Stimulated activated CD4-positive, alpha-beta T cell treated with anti-CD3 and anti-CD28 coated beads, Interleukin-2, amount 100 ng/mL, for 24 hours (primary cell): ENCODE data around the gene HIRA.

Experiments used
- DNase-seq, 2 donors: peaks; one replicate each; pipeline ENCODE4 v3.0.0-alpha.2; 2020

Gene HIRA

DNA sequence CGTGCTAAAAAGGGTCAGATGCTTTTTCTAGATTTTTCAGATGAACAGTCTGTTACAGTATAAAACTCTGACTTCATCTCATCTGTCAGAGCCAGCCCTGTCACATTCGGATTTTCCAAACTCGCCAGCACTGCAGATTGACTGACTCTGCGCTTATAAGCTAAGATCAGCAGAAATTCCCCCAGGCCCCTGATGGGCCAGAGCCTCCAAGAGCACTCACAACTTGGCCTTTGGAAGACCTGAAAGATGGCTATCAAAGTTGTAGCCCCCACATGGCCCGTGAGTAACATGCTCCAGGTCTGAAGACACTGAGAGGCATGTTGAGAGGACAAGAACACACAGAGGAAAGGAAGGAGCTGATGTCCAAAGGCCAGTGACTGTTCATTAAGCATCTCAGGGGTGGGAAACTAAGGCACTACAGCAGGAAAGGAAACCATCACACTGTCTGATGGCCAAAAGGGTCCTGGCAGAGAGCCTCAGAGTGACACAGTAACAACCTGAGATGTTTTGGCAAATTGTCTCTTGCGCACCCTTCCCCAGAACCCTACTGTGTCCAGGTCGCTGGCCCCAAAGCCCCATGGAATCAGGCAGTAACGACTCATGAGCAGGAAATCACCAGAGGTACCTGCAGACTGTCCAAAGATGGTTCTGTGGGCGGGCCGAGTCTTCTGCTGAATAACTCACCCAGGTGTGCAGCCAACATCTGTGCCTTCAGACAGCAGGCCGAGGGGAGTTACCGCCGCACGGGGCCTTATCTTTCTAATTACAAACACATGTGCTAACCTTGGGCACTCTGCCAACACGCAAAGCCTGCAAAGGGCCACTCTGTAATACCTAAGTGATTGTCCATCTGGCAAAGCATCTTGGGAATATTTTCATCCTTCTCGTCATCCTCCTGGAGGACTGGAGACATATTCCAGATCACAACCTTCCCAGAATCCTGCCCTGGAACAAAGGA is 23.6 kb downstream of the HIRA start:
- no peak for DNase-seq

DNA sequence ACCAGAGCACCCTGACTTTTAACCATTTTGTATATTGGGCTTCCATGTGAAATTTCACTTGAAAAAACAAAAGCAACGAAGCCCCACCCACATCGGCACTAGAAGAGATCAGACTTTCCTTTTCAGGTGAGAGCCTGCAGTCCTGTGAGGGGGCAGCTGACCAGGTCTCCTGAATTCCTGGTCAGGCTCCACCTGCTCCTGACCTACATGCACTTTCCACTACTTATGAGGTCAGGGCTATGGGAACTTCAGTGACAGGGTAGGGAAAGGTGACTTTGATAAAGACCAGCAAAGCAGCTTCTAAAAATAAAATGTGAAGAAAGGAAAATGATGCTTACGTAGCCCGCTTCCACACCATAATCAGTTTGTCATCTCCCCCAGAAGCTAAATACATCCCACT is 24.7 kb downstream of the HIRA start:
- DNase-seq = no peak

DNA sequence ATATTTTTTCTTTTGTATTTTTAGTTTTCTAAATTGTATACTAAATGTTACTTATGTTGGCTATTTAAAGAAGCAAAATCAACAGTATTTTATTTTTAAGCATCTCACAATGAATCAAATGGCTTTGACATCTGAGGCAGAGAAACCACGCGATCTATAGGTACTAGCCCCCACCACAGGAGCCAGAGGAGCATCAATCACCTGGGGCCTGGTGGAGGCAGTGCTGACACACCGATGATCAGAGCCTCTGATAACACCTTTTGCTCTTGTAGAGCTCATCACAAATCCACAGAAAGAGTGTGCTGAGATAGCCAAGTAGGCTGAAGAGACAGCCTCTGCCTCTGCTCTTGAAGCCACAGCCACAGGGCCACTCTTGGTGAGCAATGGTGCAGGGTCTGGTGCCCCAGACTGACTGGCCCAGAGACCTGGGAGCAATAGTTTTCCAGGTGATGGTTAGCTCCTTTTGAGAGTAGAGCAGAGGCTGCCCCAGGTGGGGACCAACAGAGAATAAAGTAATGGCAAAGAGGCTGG is 25.2 kb downstream of the HIRA start:
- no peak for DNase-seq

DNA sequence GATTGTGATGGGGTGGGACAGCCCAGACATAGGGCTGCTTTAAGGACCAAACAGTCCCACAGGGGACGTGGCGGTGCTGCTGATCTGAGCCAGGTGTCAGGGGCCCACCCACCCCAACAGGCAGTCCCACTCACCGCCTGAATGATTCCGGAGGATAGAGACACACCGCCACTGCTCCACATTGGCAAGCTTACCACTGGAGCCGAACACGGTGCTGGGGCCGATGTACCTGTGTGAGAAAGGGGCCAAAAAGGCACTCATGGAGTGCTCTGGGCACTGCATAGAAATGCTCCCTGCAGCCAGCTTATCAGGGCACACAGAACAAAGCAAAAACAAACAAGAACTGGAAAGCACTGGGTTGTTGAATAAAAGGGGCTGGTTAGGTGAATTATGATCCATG is 25.9 kb downstream of the HIRA start:
- no peak for DNase-seq

DNA sequence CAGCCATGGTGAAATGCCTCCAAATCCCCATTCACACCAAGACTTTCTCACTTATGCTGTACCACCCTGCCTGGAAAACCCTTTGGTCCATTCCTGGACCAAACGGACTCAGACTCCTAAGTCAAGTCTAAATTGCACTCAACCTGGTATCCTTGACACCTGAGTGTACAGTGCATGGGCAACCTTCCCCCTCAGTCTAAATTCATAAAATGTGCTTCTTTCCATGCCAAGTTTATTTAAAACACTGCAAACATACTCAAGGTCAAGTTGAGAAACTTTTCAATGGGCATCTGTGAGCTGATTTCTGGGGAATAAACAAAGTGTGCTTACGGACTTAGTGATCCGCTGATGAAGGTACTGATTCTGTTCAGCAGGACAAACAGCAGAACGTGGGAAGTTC is 26.4 kb downstream of the HIRA start:
- no peak for DNase-seq

DNA sequence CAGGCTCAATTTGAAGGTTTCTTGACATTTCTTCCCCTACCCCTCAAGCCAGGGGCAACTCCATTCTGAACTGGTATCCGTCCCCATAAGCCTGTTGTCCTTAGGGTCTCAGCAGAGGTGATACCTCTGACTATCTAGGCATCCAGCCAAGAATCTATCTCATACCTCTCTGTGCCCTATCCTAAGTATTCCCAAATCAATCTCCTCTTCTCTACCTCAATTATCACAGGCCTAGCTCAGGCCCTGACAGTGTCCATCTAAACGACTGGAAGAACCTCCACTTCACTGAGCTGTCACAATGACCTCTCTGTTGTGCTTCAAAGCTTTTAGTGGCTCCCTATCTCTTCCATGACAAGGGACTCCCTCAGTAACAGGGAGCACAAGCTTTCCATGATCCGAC is 26.9 kb downstream of the HIRA start:
- DNase-seq = no peak

DNA sequence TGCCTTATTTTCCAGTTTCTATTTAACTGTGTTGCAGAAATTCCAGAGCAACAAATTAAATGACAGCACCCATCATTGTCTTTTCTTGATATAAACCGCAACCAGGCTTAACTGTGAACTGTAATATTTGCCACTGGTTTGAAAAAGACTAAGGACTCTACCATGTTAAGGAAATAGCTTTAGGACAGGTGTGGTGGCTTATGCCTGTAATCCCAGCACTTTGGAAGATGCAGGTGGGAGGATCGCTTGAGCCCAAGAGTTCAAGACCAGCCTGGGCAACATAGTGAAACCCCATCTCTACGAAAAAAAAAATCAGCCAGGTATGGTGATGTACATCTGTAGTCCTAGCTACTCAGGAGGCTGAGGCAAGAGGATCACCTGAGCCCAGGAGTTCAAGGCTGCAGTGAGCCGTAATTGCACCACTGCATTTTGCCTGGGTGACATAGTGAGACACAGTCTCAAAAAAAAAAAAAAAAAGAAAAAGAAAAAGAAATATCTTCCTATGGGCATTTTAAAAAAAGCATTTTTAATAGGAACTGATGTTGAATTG is 28.8 kb downstream of the HIRA start:
- no peak for DNase-seq

DNA sequence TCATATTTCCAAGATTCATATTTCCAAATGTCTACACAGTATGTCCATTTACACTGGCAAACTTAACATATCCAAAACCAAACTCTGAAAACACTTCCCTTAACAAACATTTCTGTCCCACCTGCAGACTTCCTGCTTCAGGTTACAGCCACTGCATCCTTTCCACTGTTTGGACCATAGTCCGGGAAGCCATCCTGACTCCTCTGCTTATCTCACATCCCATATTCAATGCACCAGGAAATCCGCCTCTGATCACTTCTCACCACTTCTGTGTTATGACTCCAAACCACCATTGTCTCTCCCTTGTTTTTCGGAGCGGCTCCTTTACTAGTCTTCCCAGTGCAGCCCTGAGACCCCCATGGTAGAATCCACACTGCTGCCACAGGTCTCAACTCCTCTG is 30.1 kb downstream of the HIRA start:
- no peak for DNase-seq

DNA sequence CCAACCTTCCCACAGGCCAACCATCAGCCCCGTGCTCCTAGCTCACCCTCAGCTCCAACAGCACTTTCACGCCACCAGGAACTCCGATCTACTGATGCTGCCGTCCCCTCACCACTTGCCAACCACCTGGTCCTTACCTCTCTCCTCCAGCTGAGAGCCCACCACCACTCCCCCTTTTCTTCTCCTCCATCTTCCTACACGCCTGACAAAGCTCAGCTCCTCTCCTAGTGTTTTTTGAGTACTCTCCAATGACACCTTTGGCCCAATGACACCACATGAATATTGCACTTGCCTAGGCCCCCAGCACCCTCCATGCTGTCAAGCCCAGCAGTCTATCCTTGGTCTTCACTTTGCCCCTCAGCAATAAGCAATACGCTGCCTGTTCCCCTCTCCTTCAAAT is 30.7 kb downstream of the HIRA start:
- DNase-seq = no peak

DNA sequence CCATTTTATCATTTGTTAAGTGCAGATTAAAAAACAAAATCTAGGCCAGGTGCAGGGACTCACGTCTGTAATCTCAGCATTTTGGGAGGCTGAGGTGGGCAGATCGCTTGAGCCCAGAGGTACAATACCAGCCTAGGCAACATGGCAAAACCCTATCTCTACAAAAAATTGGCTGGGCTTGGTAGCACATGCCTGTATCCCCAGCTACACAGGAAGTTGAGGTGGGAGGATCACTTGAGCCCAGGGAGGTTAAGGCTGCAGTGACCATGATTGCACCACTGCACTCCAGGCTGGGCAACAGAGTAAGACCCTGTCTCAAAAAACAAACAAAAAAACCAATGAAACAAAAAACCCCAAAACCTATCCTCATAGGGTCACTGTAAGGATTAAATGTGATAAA is 32.9 kb downstream of the HIRA start:
- DNase-seq = no peak

DNA sequence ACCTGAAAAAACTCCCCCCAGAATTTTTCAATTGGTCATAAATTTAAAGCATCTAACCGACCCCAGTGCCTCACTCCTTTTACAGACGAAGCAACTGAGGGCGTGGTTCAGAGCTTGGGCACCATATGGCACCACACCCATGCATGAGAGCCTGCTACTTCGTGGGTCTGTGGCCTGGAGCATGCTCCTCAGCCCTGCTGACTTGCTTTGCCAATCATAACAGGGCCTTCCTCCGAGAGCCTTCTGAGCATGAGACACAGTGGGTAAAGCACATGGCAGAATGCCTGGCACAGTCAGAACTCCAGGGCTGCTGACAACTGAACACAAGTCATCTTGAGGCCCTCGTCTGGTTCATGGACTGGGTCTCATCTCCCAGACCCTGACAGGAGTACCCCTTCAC is 33.3 kb downstream of the HIRA start:
- no peak for DNase-seq

DNA sequence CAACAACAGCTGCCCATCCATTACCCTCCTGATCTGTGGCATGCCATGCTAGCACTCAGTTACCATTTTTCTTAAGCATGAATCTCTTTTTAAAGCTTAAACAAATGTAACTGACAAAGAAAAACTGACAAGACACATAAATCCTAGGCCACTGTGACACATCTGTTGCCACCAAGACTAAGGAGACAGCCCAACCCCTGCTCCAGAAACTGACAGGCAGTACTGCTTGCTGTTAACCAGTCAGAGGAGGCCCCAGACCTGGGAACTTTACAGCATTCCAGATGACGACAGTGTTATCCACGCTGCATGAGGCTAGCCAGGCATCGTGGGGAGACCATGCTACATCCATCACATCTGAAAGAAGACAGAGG is 33.8 kb downstream of the HIRA start:
- no peak for DNase-seq

DNA sequence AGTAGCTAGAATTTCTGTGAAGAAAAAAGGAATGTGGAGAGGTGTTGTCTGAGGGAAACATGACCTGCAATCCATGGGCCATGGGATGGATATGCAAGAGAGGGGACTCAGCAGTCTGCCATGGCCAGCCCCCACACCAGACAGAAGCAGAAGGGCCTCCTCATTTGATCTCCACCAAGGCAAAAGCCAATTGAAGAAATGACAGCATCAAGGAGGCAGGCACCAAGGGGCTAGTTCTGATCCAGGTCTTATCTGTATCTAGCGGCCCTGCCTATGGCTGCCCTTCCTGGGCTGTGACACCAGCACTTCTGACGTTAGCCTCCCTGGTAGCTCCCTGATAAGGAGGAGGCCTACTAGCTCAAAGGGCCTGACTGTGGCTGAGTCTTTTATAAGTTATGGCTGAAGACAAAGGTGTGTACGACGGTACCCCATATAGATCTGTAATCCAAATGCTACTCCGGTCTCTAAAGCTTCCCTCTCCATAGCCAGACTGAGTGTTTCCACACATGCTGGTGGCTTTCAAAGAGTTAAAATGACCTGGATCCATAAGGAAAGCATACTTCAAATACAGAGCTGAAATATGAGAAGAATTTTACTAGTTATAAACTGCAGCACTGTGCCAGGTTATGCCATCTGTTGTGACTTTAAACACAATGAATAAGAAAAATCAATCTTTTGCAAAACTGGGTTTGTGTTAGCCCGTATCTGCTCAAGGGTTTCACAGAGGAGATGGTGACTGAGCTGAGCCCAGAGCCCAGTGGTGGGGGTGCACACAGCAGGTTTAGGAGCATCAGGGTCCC is 34.4 kb downstream of the HIRA start:
- no peak for DNase-seq

DNA sequence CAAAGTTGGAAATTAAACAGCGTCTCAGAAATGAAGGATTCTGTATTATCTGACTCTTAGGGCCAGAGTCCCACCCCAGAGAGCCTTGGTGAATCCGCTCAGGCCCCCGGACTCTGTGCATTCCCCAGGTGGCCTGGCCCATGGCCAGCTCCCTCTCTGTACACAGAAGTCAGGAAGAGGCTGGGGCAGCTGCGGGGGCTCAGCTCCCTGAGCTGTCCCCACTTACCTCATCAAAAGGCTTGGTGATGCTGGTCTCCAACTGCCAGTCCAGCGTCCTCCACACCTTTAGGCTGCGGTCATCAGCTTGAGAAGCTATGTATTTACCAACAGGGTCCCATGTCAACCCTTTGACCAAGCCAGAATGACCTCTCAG is 35.0 kb downstream of the HIRA start:
- no peak for DNase-seq

DNA sequence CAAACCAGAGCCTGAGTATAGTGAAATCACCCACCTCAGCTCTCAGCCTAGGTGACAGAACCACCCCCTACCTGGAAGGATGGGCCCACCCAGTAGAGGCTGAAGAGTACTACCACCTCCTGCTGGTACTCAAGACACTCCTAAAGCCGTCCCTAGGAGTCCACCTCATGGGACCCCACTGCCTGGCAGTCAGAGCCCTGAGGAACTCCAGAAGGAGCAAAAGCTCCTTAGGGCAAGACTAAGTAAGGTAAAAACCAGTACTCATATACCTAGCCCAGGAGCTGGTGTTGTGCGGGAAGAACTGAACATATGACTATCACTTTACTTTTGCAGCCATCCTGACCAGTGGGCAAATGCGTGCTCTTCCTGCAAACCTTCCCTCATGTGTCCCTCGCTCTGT is 36.3 kb downstream of the HIRA start:
- DNase-seq = no peak

DNA sequence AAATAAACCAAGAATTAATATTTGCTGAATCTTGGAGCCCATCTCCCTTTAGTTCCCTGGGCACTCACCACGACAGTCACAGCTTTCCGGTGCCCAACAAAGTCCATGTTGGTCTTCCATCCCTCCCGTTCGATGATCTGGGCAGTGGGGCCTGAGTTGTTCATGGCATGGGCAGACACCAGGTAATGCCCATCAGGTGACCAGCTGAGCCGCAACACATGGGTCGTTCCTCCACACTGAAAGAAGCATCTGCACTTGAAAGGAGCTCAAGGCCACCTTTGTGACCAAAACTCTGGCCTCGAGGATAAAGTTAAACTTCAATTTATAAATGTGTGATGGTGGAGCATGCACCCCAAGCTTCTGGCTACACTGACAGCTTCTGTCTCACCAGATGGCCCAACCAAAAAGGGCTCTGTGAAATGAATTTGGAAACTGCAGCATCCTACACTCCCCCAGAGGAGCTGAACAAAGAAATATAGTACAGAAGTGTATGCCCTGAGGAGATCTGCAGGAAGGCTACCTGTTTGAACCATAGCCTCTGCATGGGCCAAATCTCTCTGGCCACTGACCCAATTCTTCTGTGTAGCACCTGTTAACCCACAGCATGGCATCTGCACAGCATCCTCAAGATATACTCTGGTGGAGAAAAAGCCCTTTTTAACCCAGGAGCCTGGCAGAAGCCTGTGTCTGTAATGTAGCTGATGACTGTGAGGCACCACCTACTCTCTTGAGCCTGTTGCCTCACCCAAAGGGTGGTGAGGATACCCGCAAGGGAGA is 37.1 kb downstream of the HIRA start:
- no peak for DNase-seq

DNA sequence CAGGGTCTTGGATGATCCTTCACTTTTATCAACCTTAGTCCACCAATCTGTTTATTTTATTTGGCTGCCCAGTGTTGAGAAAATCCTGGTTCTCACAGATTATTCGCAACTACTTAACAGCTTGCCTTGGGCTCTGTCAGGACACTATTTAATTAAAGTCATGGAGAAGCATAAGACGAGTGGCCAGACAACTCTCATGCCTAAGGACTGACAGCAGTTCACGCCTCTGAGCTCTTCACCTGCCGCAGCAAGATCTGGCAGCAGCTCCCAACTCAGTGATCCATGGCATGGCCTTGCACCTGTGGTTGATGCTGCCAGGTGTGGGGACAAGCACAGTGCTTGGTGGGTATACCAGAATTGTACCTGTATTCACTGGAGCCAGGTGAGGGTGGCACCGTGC is 37.8 kb downstream of the HIRA start:
- DNase-seq = no peak

DNA sequence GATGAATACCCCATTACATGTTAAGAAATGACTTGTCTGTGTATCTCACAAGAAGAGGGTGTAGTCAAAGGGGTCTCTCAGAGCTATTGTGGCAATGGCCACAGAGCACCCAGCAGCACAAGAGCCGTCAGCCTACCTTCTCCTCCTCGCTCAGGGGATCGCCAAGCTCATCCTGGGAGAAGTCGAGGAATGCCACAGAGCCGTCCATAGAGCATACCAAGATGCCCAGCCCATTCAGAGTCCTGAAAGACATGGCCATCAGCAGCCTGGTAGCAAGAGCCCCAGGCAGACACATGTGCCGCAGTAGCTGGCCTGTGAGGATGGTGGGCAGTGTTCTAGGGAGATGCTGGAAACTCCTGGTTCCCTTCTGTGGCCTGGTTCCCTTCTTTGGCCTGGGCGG is 44.0 kb downstream of the HIRA start:
- no peak for DNase-seq

DNA sequence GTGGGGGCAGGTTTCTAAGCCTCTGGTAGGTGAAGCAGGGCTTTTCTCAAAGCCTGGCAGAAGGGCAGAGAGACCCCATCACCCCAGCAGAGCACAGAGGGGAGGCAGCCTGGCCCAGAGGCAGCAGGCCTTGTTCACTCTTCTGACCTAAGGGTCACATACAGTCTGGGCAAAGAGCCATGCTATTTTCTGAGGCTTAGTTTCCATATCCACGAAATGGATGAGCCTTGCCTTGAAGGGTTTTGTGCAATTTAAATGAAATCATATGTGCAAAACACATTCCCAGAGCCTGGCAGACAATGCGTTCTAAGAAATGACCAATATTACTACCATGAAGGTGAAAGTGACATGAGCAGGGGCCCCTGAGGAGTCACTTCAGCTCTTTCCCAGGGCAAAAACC is 44.5 kb downstream of the HIRA start:
- DNase-seq = no peak

DNA sequence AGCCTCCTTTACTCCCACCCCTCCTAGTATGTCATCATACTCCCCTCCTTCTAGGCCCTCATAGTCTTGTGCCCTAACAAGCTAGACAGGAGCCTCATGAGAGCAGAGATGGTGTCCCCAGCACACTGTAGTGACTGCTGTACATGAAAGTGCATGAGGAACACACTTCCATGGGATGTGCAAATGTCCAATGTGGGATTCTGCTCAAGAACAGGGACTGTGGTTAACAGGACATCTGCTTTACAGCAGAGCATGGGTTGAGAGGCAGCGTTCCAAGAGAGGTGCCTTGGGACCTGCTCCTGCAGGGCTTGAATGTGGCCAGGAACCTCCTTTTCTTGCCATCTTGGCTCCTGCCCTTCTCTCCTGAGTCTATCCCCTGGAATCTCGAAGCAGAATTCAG is 45.3 kb downstream of the HIRA start:
- DNase-seq = no peak

DNA sequence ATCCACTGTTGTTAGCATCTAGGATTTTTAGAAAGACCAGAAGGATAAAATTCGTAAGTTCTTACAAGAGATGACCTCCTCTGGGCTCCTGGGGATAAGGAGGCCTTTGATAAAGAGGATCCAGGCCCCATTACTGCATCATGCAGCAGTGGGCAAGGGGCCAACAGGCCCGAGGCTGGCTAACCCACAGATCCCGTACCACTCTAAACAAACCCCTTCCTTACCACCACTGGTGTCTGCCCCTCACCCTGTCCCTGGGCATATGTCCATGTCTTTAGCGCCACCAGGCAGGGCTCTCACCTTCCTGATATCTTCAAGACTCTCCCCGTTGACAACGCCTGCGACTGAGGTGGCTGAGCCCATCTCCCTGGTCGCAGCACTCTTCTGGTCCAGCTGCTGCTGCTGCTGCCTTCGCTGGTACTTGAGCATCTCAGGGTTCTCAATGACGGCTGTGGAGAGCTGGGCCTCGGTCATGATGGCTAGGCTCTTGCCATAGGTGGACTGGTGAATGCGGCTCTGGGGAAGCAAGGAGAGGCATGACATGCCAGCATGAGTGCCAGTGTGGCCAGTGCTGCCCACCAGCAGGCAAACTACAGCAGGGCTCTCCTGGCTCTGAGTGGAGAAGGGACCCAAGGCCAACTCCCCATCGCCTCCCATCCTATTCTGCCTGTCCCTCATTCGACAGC is 46.2 kb downstream of the HIRA start:
- no peak for DNase-seq

DNA sequence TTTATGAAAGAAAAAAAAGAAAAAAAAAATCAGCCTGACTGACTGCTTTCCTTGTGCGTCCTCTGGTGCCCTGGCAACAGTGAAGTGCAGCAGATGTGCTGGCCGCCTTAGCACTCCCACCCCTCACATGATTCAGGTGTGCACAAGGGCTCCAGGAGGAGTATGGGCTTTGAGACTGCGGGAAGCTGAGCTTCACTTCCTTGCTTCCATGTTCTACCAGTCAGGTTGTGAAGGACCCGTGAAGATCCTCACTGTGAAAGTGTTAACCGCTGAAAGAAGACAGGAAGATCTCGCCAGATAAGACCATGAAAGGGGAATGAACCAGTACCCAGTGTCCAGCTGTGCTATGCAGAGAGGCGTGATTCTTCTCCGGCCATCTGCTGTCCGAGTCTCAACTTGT is 48.2 kb downstream of the HIRA start:
- no peak for DNase-seq
